ENCODE results near the gene CCNB2. TPM values are rescaled to one million over a fixed set of nuclear protein-coding genes. Genes with fewer than 3 reads are reported as not detected.

CCNB2 gene
- total RNA-seq, 2 donors from 2014 or later: 77.5 to 87.2 TPM

GRCh38 chr15:59131969-59132562 is 27.1 kb downstream of the CCNB2 start:
- WGBS, 2 experiments (ENCODE audit: insufficient coverage in 1 of 2, insufficient read length in 1 of 2): 93 to 95% methylated on average over 2 to 3 of the region's 3 CpGs
- H3K9me3 Mint-ChIP-seq: peaks cover 19% of the 10 kb centered on the region
- no peak for DNase-seq
- no peak overlapping the region for H3K4me3 Mint-ChIP-seq
- no peaks in the 10 kb centered on the region for H3K4me1 ChIP-seq (ENCODE audit: control insufficient read depth, insufficient read depth, low read length)
- H3K36me3 Mint-ChIP-seq (ENCODE audit: low read depth): peaks cover 86% of the 10 kb centered on the region
- peak overlapping the region; percentile 35 for H3K27ac Mint-ChIP-seq
- H3K9ac ChIP-seq (ENCODE audit: extremely low read depth, low read length, poor library complexity, severe bottlenecking): no peak overlapping the region
- H3K27ac ChIP-seq (ENCODE audit: low read depth, low read length): no peak overlapping the region
- H3K27me3 ChIP-seq (ENCODE audit: control insufficient read depth, insufficient read depth, low read length, poor library complexity, severe bottlenecking): no peaks in the 10 kb centered on the region
- TF ChIP-seq CTCF (conservative IDR thresholded peaks at IDR 0.05): no peak
- H3K9me3 ChIP-seq (ENCODE audit: control insufficient read depth, low read length): peaks cover 11% of the 10 kb centered on the region
- no peaks in the 10 kb centered on the region for H3K27me3 Mint-ChIP-seq (ENCODE audit: insufficient read depth)
- no peak overlapping the region for H3K4me3 ChIP-seq (ENCODE audit: low read length)
- H3K4me1 Mint-ChIP-seq: peaks cover 8% of the 10 kb centered on the region
- peaks cover 77% of the 10 kb centered on the region for H3K36me3 ChIP-seq (ENCODE audit: control insufficient read depth, insufficient read depth, low read length)

GRCh38 chr15:59133929-59134427 is 29.0 kb downstream of the CCNB2 start:
- DNase-seq: no peak
- H3K4me3 ChIP-seq (ENCODE audit: low read length): no peak overlapping the region
- no peak overlapping the region for H3K9ac ChIP-seq (ENCODE audit: extremely low read depth, low read length, poor library complexity, severe bottlenecking)
- no peaks in the 10 kb centered on the region for H3K4me1 ChIP-seq (ENCODE audit: control insufficient read depth, insufficient read depth, low read length)
- Mint-ChIP-seq H3K27ac (no peak overlapping the region), H3K36me3 (ENCODE audit: low read depth) (peaks cover 84% of the 10 kb centered on the region), H3K4me1 (peaks cover 8% of the 10 kb centered on the region), H3K9me3 (peaks cover 14% of the 10 kb centered on the region), H3K27me3 (ENCODE audit: insufficient read depth) (no peaks in the 10 kb centered on the region), H3K4me3 (no peak overlapping the region)
- no peak for TF ChIP-seq CTCF (conservative IDR thresholded peaks at IDR 0.05)
- WGBS, 2 experiments (ENCODE audit: insufficient coverage in 1 of 2, insufficient read length in 1 of 2): 92 to 94% methylated on average over 6 of the region's 6 CpGs
- H3K36me3 ChIP-seq (ENCODE audit: control insufficient read depth, insufficient read depth, low read length): peaks cover 91% of the 10 kb centered on the region
- H3K27ac ChIP-seq (ENCODE audit: low read depth, low read length): no peak overlapping the region
- H3K27me3 ChIP-seq (ENCODE audit: control insufficient read depth, insufficient read depth, low read length, poor library complexity, severe bottlenecking): no peaks in the 10 kb centered on the region
- peaks cover 7% of the 10 kb centered on the region for H3K9me3 ChIP-seq (ENCODE audit: control insufficient read depth, low read length)

GRCh38 chr15:59137566-59137965 is 32.6 kb downstream of the CCNB2 start:
- no peak overlapping the region for H3K4me3 ChIP-seq (ENCODE audit: low read length)
- no peak overlapping the region for H3K9ac ChIP-seq (ENCODE audit: extremely low read depth, low read length, poor library complexity, severe bottlenecking)
- H3K36me3 ChIP-seq (ENCODE audit: control insufficient read depth, insufficient read depth, low read length): peaks cover 78% of the 10 kb centered on the region
- H3K27ac ChIP-seq (ENCODE audit: low read depth, low read length): no peak overlapping the region
- 50 to 61% methylated on average over 1 to 2 of the region's 2 CpGs for WGBS, 2 experiments (ENCODE audit: insufficient coverage in 1 of 2, insufficient read length in 1 of 2)
- H3K4me1 ChIP-seq (ENCODE audit: control insufficient read depth, insufficient read depth, low read length): no peaks in the 10 kb centered on the region
- Mint-ChIP-seq H3K27me3 (ENCODE audit: insufficient read depth) (no peaks in the 10 kb centered on the region), H3K9me3 (no peaks in the 10 kb centered on the region), H3K27ac (peak overlapping the region; percentile 10), H3K36me3 (ENCODE audit: low read depth) (peaks cover 65% of the 10 kb centered on the region), H3K4me3 (no peak overlapping the region), H3K4me1 (peaks cover 8% of the 10 kb centered on the region)
- no peak for TF ChIP-seq CTCF (conservative IDR thresholded peaks at IDR 0.05)
- H3K9me3 ChIP-seq (ENCODE audit: control insufficient read depth, low read length): no peaks in the 10 kb centered on the region
- H3K27me3 ChIP-seq (ENCODE audit: control insufficient read depth, insufficient read depth, low read length, poor library complexity, severe bottlenecking): no peaks in the 10 kb centered on the region
- DNase-seq: no peak

Measured in endodermal cell (in vitro differentiated cells).